Right lobe of liver (tissue), 6 donors: ENCODE results near the gene MAIP1. TPM values are rescaled to one million over a fixed set of nuclear protein-coding genes. Genes with fewer than 3 reads are reported as not detected.

Source experiments
- ATAC-seq, 4 donors: fragments of 200-7000 bp; cut with Tn5 transposase; one replicate each; pipeline ENCODE4 v1.9.1; 2020; ENCODE audit warnings: mild to moderate bottlenecking in 4 of 4, moderate library complexity in 4 of 4
- DNase-seq, 3 donors: peaks; one replicate each; pipeline ENCODE4 v3.0.0-alpha.2; 2020
- H3K27ac ChIP-seq, 3 donors: fragments of 200-600 bp; one replicate each; pipeline ENCODE4 v1.8.0; 2022
- H3K27me3 ChIP-seq, 2 donors: fragments of 200-600 bp; one replicate each; pipeline ENCODE4 v1.8.0; 2022
- H3K36me3 ChIP-seq, 4 donors: fragments of 200-600 bp; sonication (generic) in 1 of 4; one replicate each; pipeline versions ENCODE4 v1.5.1 to v1.8.0; 2017 to 2022; ENCODE audit warnings: control low read depth in 1 of 4
- H3K4me1 ChIP-seq, 4 donors: fragments of 200-600 bp; sonication (generic) in 1 of 4; one replicate each; pipeline versions ENCODE4 v1.5.1 to v1.8.0; 2017 to 2022; ENCODE audit warnings: control low read depth in 1 of 4
- H3K4me3 ChIP-seq, 3 donors: fragments of 200-600 bp; one replicate each; pipeline ENCODE4 v1.8.0; 2022
- H3K9me3 ChIP-seq, 4 donors: fragments of 200-600 bp; sonication (generic) in 1 of 4; one replicate each; pipeline versions ENCODE4 v1.5.1 to v1.8.0; 2017 to 2022; ENCODE audit warnings: control low read depth in 1 of 4
- POLR2A ChIP-seq: fragments of 450-650 bp; IDR thresholded peaks from one replicate; pipeline ENCODE4 v1.6.1; 2017; ENCODE audit warnings: antibody characterized with exemption, mild to moderate bottlenecking
- WGBS: methylation state at CpG from one replicate; pipeline ENCODE4 v1.1.6; 2018; ENCODE audit warnings: low coverage, low lambda C conversion rate; ENCODE audit not compliant: insufficient coverage; ENCODE audit errors: missing lambda C conversion rate; 5-methylcytosine and 5-hydroxymethylcytosine counted together
- intact Hi-C, 2 donors: fragments of 100-400 bp; cut with DNase I; formaldehyde crosslinking; loops; one replicate each; pipeline versions ENCODE4 v1.11.2 to v1.14.1; 2022
- long read RNA-seq: library from polyadenylated mRNA; unstranded; transcript quantifications from one replicate; pipeline ENCODE4 v2.0.0, GENCODE V29; 2019
- total RNA-seq, 6 experiments: library from RNA; depleted of rRNA in 2 of 6; stranded (reverse); fragments of >200 nt in 2 of 6; fragmentation: NEBNext Ultra II Directional in 3 of 6; extraction: Animal tissue kit (Norgen Biotek cat#: 25700) in 3 of 6; gene quantifications; one replicate each; pipeline versions ENCODE4 v1.1.0 to v1.2.4, GENCODE V29; 2016 to 2023
- TF ChIP-seq, protein P1 (sequence below), 4 donors: fragments of 200-600 bp in 3 of 4; fragments of 450-650 bp in 1 of 4; IDR thresholded peaks; one replicate each; pipeline versions ENCODE4 v1.5.1 to v1.8.0; 2016 to 2022; ENCODE audit warnings: antibody characterized with exemption in 4 of 4, mild to moderate bottlenecking in 2 of 4
- donor health status: DM: no; HTN: yes; CAD: no.
- donor health status: DM: no; HTN: no; CAD: no.
- donor health status: DM: no; HTN: no; CAD: no.
- donor health status: DM: no; HTN: yes; CAD: no.
- donor health status: DM: no; HTN: yes; CAD: no.

MAIP1 gene, protein sequence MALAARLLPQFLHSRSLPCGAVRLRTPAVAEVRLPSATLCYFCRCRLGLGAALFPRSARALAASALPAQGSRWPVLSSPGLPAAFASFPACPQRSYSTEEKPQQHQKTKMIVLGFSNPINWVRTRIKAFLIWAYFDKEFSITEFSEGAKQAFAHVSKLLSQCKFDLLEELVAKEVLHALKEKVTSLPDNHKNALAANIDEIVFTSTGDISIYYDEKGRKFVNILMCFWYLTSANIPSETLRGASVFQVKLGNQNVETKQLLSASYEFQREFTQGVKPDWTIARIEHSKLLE
- 10 to 100 TPM; 23.4 to 39.7 (median 30.7) TPM for total RNA-seq
- long read RNA-seq, transcript MAIP1-202 (5 exons, 1,386 nt), result major isoform, 7 of 8 reads
- long read RNA-seq, partial matches to known transcripts, result 0 of 8 reads
- long read RNA-seq, other reads (novel, unspliced or antisense), result 1 of 8 reads

DNA sequence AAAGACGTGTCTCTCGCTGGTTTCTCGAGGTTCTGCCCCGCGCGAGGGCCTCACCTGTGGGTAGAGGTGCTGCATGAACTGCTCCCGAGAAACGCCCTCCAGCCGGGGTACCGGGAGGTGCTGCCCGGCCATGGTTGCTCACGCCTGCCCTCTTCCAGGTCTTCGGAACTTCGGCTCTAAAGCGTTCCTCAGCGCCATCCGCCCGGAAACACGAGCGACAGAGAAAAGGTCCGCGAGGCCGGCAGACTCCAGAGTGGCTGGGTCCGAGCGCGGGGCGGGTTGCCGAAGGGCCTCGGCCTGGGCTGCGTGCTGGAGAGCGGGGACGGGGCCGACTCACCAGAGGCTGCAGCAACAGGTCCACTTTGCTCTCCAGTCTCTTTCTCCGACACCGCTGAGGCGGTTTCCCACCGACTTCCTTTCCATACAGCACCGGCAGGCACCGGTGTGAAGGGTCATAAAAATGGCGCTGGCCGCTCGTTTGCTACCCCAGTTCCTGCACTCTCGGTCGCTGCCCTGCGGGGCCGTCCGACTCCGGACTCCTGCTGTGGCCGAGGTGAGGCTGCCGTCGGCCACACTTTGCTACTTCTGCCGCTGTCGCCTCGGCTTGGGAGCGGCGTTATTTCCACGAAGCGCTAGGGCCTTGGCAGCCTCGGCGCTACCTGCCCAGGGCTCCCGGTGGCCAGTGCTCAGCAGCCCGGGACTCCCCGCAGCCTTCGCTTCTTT lies at the start of gene MAIP1, which contains the start of gene TYW5:
TSS of gene MAIP1 (plus strand) at position 244 of the 723 bp plus-strand sequence. CDS start at position 461, 217 bp downstream.
TSS of gene TYW5 (minus strand) at position 153 of the 723 bp plus-strand sequence. CDS start at position 132, 21 bp downstream.
- TF ChIP-seq, protein P1, sequence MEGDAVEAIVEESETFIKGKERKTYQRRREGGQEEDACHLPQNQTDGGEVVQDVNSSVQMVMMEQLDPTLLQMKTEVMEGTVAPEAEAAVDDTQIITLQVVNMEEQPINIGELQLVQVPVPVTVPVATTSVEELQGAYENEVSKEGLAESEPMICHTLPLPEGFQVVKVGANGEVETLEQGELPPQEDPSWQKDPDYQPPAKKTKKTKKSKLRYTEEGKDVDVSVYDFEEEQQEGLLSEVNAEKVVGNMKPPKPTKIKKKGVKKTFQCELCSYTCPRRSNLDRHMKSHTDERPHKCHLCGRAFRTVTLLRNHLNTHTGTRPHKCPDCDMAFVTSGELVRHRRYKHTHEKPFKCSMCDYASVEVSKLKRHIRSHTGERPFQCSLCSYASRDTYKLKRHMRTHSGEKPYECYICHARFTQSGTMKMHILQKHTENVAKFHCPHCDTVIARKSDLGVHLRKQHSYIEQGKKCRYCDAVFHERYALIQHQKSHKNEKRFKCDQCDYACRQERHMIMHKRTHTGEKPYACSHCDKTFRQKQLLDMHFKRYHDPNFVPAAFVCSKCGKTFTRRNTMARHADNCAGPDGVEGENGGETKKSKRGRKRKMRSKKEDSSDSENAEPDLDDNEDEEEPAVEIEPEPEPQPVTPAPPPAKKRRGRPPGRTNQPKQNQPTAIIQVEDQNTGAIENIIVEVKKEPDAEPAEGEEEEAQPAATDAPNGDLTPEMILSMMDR (IDR thresholded peaks at IDR 0.05), result peak in 2 of 4 donors; percentile 22 to 31
- peak; percentile 88 for TF ChIP-seq POLR2A
- intact Hi-C loops, result no loop called here
- Histone ChIP-seq H3K4me1 (peaks cover 0 to 23% (median 7%) of the 10 kb centered on the region in 4 donors), H3K27ac (peak within 1 kb of the TSS; percentile 87 to 93 (median 89)), H3K36me3 (peaks cover 0 to 22% (median 5%) of the 10 kb centered on the region in 4 donors), H3K9me3 (no peaks in the 10 kb centered on the region), H3K27me3 (no peaks in the 10 kb centered on the region), H3K4me3 (peak within 1 kb of the TSS; percentile 89 to 98 (median 94))
- ATAC-seq (peak; percentile 94 to 96 (median 96)), DNase-seq (peak; percentile 86 to 88 (median 88))
- 0% methylated on average over 11 of the region's 64 CpGs for WGBS

DNA sequence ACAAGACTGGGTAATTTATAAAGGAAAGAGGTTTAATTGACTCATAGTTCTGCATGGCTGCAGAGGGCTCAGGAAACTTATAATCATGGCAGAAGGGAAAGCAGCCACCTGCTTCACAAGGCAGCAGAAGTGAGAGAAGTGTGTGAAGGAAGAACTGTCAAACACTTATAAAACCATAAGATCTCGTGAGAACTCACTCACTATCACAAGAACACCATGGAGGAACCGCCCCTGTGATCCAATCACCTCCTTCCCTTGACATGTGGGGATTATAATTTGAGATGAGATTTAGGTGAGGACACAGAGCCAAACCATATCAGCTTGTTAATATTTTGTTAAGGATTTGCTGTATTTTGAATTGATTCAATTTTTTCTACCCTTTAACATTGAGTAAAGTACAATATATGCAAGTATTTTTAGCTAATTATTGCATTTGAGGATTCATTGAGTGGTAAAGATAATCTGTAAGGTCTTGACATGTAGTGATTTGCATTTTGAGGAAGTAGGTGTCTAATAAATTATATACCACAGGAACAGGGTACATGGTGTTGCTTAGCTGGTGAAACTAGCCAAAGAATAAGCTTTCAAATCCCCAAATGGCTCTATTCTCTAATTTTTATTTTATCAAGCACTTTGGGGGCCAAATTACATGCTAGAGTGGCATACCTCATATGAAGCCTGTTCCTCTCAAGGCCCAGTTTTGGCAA lies 48.2 kb upstream of the MAIP1 start:
- Histone ChIP-seq H3K36me3 (no peaks in the 10 kb centered on the region), H3K4me1 (peaks cover 0 to 7% (median under 1%) of the 10 kb centered on the region in 4 donors), H3K27ac (no peak overlapping the region), H3K9me3 (no peaks in the 10 kb centered on the region), H3K27me3 (no peaks in the 10 kb centered on the region), H3K4me3 (no peak overlapping the region)
- intact Hi-C loops, result no loop called here
- no peak for DNase-seq
- ATAC-seq, result no peak
- TF ChIP-seq POLR2A, result no peak
- TF ChIP-seq, protein P1 (IDR thresholded peaks at IDR 0.05), result no peak
- WGBS, result 77% methylated on average over 2 of the region's 2 CpGs

DNA sequence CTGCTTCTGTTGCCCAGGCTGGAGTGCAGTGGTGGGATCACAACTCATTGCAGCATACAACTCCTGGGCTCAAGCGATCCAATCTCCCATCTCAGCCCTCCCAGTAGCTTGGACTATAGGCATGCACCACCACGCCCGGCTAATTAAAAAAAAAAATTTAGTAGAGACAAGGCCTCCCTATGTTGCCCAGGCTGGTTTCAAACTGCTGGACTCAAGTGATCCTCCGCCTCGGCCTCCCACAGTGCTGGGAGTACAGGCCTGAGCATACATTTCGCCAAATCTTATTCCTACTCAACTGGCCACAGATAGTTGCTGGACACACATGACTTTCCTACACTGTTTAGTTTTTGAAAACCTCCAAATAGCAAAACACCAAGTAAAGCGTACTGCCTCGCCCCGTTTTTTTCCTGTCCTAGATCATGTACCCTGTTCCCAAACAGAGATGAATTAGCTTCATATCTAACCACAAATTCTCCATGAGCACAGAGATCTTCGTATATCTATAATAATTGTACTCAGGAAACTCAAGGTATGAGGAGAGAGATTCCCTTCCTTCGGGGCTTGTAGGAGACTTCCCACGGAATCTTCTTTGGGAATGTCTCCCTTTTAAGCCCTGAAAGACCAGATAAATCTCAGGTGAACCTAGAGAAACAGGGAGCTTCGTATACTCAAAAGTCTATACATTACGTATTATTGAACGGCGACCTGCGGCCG lies 44.9 kb upstream of the MAIP1 start:
- no peaks in the 10 kb centered on the region for H3K9me3 ChIP-seq
- no peaks in the 10 kb centered on the region for H3K27me3 ChIP-seq
- no peak overlapping the region for H3K27ac ChIP-seq
- no peaks in the 10 kb centered on the region for H3K36me3 ChIP-seq
- H3K4me1 ChIP-seq, result peaks cover 0 to 13% (median 3%) of the 10 kb centered on the region in 4 donors
- DNase-seq (no peak), ATAC-seq (no peak)
- peak overlapping the region; percentile 74 to 81 (median 79) for H3K4me3 ChIP-seq
- WGBS, result 47% methylated on average over 18 of the region's 18 CpGs
- intact Hi-C loops, result no loop called here
- TF ChIP-seq, protein P1 (IDR thresholded peaks at IDR 0.05), result no peak
- TF ChIP-seq POLR2A, result no peak
